ENCODE data around the gene SLC38A10.

Gene SLC38A10

DNA sequence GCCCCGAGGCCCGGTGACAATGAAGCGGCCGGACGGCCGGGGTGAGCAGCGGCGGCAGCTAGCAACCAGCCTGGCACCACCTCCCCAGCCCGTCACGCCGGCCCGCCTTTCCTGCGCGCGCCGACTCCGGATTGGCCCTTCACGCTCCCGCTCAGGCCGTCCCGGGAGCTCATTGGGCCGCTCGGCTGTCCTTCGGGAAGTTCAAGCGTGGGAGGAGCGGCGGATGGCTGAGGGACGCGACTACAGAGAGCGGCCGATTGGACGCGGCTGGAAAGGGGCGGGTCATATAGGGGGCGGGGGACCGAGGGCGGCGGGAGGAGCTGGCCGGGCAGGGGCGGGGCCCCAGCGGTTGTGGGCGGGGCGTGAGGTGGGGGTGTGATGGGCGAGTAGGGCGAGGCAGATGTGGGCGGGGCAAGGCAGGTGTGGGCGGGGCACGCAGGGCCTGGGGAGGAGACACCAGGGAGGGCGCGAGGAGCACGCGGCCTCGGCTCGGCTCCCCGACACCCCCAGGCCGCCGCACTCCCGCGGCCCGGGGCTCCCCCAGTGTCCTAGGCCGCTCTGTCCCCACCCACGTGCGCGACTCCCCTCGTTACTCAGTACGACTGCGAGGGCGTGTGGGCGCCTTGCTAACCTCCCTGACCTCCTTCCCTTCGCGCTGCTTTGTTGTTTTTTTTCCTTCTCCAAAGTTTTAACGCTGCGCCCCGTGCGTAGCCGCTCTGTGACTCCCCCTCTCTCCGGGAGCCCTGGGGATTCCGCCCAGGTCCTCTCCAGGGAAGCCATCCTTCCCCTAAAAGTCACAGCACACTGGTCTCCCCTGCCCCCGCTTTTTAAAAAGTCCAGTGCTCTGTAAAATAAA, 72.0 kb downstream of the SLC38A10 start, which contains the start of gene CEP131:
Gene CEP131, minus strand, starts transcription at position 60 of the 856 bp plus-strand sequence. CDS start 2,909 bp downstream, outside the sequence.
- DNase-seq: peak; percentile 97 to 99

DNA sequence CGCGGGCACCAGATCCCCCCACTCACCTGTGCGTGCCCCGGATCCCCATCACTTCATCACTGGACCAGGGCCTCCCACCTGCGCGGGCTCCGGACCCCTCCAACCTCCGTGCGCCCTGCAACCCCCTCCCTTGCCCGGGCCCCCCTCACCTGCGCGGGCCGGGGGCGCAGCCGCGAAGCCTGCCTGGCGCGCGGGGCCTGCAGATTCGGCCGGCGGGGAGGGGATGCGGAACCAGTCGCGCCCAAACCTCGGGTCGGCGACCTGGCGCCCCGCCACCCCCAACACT, 72.5 kb downstream of the SLC38A10 start:
- no peak for DNase-seq

DNA sequence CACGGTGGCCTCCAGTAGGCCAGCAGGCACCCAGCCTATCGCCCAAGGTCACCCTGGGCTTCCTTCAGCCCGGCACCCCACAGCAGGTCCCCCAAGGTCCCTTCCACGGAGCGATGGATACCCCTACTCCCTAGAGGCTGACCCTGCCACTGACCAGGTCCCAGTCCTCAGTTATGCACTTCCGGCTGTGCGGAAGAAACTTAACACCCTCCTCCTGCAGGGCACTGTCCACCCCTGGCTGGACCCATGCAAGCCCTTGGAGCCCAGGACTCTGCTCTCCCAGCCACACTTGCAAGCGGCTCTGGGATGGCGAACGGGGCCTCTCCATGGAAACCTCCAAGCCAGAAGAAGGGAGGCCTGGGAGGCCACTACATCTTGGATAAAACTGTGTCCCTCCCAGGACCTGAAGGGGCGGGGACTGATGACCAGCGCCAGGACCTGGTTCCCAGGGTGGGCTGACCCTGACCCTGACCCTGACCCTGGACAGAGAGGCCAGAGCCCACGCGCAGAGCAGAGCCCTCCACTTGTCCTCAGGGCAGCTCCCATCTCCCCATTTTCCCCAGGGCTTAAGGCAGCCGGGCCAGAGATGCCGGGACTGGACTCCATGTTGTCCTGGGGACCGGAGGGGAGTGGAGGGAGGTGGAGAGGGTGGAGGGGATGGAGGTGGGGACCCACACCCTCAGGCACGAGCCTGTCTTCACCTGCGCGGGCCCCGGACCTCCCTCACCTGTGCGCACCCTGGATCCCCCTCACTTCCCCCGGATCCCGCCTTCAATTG, 73.1 kb downstream of the SLC38A10 start:
- no peak for DNase-seq

DNA sequence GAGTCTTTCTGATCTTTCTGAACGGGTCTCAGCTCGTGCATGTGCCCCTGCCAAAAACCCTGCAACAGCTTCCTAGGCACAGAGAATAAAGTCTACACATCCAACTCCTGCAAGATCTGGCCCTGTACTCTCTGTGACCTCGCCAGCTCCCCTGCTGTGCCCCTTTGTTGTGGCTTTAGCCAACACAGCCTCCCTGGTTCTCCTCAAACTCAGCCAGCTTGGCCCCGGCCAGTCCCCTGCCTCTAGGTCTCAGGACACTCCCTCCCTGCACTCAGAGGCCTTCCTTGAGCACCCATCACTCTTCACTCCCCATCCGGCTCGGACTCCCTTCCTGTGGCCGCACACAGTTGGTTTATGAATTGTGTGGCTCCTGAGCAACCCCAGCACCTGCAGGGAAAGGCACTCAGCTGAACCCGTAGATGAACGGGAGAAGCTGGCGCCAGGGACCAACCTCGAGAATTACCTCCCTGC, 73.7 kb downstream of the SLC38A10 start:
- no peak for DNase-seq

DNA sequence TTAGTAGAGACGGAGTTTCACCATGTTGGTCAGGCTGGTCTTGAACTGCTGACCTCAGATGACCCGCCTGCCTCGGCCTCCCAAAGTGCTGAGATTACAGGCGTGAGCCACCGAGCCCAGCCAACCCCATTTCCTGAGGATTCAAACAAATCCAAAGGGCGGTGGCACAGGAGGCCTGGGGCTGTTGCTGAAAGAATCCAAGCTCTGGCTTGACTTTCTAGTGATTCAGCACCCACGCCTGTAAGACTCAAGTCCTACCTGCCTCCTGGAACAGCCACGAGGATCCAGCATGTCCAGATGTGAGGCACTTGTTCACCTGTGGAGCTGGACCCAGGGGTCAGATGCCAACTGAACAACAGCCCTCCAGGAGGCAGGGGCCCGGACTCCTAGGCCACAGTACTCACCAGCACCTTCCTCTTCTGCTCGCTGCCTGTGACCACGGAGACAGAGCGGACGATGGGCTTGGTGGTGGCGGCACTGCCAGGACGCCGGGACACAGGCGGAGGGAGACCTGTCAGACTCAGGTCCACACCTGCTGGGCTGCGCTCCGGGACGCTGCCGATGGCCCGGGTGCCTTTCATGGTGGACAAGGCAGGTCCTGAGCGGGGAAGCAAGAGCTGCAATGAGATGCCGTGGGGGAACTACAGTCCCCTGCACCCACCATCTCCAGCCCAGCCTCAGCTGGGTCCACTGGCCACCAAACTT, 75.5 kb downstream of the SLC38A10 start:
- no peak for DNase-seq

DNA sequence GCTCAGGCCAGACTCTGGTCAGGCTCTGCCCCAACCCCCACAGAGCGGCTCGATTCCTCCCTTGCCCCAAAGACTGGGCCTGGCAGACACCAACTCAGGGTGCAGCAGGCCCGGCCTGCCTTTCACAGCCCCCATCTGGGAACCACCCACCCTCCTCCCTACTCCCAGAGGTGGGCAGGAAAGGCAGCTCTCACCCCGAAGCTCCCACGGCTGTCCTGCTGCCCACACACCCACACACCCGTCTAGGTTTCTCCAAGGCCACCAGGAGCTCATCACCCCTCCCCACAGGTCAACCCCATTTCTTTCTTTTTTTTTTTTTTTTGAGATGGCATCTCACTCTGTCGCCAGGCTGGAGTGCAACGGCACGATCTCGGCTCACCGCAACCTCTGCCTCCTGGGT, 76.1 kb downstream of the SLC38A10 start:
- DNase-seq: no peak

DNA sequence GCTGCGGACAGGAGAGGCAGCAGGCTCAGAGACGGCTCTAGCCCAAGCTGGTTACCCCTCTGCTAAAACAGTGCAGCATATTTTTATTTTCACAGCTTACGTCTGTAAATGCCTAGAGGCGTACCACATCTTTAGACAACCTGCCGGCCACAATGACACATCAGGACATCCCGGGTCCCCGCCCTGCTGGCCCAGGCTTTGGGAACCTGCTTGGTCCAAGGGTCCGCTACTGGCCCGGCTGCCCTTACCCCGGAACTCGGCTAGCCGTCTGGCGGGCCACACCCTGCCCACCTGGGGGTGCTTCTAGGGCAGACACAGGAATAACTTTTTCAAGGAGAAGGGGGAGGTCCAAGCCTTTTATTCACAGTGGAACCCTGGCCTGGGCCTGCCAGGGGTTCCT, 76.6 kb downstream of the SLC38A10 start:
- DNase-seq: no peak

DNA sequence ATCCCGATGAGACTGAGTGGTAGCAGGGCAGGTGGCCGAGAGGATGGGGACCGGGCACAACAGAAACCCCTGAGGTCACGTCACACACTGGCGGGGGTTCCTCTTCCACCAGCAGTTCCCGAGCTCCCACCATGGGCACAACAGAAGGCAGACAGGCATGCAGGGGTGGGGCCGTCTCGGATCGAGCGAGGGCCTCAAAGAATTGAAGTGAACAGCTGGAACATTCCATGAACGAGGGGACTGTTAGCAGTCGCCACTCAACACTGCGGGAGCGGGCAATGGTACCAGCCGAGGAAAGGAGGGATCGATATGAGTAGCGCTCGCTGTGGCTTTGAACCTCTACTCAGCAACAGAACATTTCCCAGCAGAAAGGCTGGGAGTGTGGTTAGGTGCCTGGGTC, 77.6 kb downstream of the SLC38A10 start:
- DNase-seq: no peak

DNA sequence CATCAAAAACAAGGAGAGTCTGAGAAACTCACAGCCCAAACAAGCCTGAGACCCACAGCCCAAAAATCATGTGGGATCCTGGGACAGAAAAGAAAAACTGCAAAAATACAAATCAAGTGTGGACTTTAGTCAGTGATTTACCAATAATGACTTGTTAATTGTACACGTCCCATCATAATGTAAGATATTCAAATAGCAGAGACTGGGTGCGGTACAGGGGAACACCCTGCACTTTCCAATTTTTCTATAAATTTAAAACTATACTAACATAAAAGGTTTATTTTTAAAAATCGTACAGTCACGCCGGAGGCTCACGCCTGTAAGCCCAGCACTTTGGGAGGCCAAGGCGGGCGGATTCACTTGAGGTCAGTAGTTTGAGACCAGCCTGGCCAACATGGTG, 81.1 kb downstream of the SLC38A10 start:
- DNase-seq: no peak

DNA sequence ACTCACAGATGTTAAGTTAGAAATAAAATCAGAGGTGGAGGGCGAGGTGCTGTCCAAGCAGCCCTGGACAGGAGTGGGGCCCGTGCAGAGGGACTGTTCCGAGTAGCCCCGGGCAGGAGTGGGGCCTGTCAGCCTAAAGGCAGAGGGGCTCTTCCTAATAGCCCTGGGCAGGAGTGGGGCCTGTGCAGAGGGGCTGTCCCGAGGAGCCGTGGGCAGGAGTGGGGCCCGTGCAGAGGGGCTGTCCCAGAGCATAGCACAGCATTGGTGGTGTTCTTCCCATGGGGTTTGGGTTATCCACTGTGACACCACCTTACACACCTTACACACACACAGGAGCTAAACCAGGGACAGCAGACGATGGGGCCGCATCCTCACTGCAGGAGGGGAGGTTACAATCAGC, 82.7 kb downstream of the SLC38A10 start:
- no peak for DNase-seq

DNA sequence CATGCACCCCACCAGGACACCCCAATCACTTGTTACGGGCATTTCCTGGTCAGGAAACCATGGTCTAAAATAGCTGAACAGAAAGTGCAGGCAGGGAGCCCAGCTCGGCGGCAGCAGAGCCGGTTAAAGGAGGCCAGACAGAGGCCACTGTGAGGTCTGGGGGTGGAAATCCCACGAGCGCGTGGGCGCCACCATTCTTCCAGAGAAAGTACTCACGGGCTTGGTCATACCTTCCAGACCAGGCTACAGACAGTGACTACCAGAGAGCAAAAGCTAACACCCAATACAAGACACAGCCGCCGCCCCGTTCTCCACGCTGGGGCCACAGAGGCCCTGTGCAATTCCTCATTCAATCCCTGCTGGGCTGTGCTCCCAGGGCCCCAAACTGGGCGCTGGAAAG, 84.2 kb downstream of the SLC38A10 start:
- no peak for DNase-seq

DNA sequence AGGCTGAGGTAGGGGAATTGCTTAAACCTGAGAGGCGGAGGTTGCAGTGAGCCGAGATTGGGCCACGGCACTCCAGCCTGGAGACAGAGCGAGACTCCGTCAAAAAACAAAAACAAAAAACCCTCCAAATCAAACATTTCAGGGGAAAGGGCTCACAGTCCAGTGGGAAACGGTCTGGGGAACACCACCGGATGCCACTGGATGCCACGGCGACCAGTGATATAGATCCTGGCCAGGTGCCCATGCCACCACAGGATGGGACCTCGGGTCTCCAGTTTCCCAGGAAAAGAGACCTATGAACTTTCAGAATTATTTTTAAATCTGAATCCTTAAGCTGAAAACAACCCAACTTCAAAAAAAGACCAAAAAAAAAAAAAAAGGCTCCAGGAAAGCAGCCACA, 84.6 kb downstream of the SLC38A10 start:
- no peak for DNase-seq

DNA sequence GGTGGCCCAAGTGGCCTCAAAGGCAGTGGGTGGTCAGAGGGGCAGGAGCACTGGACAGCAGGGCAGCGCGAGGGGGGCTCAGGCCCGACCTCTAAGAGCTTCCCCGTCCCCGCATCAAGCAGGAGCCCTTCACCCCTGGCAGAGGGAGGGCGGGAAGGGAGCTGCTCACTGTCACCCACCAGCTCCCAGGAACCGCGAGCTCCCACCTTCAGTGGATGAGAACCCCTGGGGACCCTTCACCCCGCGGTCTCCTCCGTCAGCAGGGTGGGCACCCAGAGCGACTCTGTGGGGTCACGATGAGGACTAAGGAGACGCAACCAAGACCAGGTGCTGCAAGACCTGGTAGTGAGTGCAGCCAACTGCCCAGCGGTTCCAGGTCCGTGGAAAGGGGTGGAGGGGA, 86.0 kb downstream of the SLC38A10 start:
- DNase-seq: no peak

DNA sequence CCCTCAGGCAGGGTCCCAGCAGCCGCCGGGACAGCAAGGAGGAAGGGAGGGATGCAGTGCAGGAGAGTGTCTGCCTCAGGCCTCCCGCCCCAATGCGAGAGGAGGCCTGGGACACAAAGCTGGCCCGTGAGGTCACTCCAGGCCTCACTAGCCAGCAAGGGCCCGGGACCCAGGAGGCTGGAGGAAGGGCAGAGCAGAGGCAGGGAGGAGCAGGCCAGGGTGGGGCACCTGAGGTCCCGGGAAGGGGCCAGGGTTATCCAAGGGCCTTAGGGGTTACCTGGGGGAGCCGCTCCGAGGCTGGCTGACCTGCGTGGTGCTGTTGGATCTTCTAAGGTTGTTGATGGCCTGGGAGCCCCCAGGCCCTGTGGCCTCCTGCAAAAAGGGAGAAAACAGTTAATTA, 86.5 kb downstream of the SLC38A10 start:
- no peak for DNase-seq

DNA sequence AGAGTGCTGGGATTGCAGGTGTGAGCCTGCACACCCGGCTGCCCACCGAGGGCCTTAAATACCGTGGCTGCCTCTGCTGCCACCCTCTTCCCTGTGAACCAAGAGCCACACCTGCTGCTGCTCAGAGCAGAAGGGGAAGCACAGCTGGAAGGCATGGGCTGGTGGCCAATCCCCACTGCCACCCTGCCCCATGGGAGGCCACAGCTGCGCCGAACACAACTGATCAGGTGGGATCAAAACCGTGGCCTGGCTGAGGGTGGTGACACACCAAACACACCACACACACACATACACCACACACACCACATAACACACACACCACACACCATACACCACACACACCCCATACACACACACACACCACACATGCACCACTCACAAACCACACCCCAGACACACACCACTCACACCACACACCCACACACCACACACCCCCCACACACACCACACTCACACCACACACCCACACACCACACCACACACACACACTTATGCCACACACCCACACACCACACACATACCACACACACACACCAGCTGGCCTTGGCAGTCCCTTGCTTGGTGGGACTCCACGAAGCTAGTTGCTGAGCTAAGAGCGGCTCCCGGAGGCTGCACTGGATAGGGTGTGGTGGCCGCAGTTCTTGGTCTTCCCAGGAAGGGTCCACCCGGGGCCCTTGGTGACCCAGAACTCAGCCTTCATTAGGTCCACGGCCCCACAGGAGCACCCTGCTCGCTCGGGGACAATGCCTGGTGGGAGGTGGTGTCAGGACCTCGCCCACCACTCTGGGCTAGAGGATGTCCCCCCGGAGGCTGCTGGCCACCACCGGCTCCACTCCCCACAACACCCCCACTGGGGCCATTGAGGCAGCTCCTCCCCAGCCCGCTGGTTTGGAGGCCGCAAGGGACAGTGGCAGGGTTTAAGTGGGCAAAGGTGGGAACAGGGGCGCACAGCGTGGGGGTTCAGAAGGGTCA, 87.2 kb downstream of the SLC38A10 start:
- no peak for DNase-seq

DNA sequence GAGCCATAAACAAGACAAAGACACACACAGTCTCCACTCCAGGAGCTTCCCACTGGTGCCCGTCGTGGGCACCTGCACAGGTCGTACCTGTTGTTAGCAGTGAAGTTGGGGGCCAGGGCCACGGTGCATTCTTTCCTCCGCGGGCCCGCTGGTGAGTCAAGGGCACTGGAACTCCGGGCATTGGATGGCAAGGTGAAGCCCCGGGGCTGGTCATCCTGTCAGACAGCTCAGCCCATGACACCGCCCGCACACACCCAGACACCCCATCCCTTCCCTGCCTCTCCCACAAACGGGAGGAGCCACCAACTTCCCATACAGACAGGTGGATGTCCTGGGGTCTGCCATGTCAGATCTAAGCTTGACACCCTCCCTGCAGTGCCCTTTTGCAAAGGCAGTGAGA, 88.5 kb downstream of the SLC38A10 start:
- no peak for DNase-seq

DNA sequence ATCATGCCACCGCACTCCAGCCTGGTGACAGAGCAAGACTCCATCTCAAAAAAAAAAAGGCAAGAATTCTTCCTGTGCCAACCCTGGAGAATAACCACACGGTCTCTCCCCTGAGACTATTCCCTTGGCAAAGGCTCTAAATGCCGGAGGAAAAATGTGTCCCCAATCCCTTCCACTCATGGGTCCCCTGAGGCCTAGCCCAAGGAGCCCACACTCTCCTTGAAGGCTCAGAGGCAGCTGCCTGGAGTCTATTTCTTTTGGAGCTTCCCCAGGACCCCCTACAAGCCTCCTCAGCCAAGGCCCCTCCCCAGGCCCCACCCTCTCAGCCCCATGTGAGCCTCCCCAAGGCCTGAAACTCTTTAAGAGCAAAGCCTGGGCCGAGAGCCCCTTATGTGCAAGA, 88.9 kb downstream of the SLC38A10 start:
- DNase-seq: no peak

DNA sequence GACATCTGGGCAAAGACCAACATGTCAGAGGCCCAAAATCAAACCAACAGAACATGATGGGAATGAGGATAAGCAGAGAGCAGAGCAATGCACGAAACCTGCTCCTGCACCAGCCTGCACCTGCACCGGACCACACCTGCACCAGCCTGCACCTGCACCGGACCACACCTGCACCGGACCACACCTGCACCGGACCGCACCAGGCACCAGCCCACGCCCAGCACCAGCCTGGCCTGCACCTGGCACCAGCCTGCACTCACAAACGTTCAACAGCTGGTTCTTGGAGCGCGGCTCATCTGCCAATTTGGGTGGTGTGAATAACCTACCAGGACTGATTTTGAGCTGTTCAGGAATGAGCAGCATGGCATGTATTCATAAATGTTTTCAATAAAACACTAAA, 90.5 kb downstream of the SLC38A10 start:
- DNase-seq: no peak

DNA sequence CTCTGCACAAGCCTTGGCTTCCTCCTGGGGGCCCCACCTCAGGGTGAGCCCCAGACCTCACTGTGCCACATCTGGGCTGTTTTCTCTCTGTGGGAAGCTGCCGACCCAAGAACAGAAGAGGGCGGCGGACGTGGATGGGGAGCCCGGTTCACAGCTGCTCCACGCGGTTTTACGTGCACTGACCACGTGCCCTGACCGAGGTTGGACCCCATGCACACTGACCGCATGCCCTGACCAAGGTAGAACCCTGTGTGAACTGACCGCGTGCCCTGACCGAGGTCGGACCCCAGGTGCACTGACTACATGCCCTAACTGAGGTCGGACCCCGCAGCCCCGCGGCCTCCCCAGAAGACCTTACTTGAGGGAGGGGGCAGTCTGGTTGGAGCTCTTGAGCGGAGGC, 92.0 kb downstream of the SLC38A10 start:
- no peak for DNase-seq

DNA sequence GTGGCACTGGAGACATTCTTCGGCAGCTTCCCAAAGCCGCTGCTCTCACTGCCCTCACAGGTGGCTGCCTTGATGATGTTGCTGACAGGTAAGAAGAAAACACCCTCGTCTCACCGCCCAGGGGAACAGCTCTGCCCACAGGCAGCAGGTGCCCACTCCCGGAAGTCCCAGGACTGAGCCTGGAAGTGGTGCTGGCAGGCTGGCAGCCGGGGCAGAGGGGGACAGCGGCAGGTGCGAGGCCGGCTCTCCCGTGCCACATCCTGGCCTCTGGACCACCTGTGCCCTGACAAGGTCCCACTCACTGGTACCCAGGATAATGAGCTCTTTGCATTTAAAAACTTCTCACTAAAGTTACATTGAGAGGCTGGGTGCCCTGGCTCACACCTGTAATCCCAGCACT, 92.8 kb downstream of the SLC38A10 start:
- no peak for DNase-seq

DNA sequence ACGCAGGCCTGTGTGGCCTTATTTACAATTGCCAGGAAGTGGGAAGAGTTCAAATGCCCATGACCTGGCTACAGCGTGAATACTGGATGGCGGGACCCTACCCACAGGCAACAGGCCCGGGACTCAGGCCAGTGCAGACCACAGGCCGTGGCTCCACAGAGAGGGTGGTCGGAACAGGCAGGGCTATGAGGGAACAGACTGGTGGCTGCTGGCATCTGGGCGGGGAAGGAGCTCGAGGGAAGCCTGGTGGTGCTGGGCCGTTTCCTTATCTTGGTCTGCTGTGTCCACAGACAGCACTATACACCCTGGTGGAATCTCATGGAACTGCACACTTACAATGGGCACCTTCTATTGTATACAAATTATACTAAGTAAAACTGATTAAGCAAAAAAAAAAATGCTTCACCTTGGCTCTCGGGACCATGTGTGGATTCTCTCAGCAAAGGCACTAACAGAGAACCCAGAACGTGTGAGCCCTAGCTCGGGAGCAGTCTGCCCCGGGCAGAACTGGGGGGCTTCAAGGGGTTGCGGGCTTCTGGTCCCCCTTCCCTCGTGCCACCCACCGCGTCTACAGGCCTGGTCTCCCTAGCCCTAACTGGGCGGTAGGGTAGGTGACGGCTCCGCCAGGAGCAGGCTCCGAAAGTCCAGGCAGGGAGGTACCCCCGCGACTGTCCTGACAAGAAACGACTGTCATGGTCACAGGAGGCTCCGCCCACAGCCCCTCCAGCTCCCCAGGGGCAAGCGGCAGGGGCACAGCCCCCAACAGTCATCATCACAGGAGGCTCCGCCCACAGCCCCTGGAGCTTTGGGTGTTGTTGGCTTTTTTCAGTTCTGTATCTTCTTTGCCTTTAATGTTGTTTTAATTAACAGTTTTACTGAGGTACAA, 94.2 kb downstream of the SLC38A10 start:
- DNase-seq: peak; percentile 34 to 43

Measured in NCI-H446 (cell line).